Osteocyte (in vitro differentiated cells): ENCODE measurements around the gene KLHL10. TPM values are rescaled to one million over a fixed set of nuclear protein-coding genes. Genes with fewer than 3 reads are reported as not detected.

Experiments used
- DNase-seq: peaks from one replicate; pipeline ENCODE4 v3.0.0; 2021; ENCODE audit warnings: mixed read lengths; ENCODE audit not compliant: unreplicated experiment; ENCODE audit errors: extremely low spot score
- H3K27ac Mint-ChIP-seq: one replicate; pipeline ENCODE4 v1.8.0; 2021; ENCODE audit warnings: mild to moderate bottlenecking, mixed read lengths; ENCODE audit not compliant: unreplicated experiment
- H3K27me3 Mint-ChIP-seq: one replicate; pipeline ENCODE4 v1.8.0; 2021; ENCODE audit warnings: mixed read lengths; ENCODE audit not compliant: unreplicated experiment
- H3K36me3 Mint-ChIP-seq: one replicate; pipeline ENCODE4 v1.8.0; 2021; ENCODE audit warnings: mixed read lengths; ENCODE audit not compliant: unreplicated experiment
- H3K4me1 Mint-ChIP-seq: one replicate; pipeline ENCODE4 v1.8.0; 2021; ENCODE audit warnings: mixed read lengths; ENCODE audit not compliant: unreplicated experiment
- H3K4me3 Mint-ChIP-seq: one replicate; pipeline ENCODE4 v1.8.0; 2021; ENCODE audit warnings: mild to moderate bottlenecking, moderate library complexity, mixed read lengths; ENCODE audit not compliant: unreplicated experiment
- H3K9me3 Mint-ChIP-seq: one replicate; pipeline ENCODE4 v1.8.0; 2021; ENCODE audit warnings: mixed read lengths; ENCODE audit not compliant: unreplicated experiment
- CTCF ChIP-seq: fragments of 200-600 bp; sonication (generic); IDR thresholded peaks from 2 replicates; pipeline ENCODE4 v1.5.0; 2021; ENCODE audit warnings: antibody characterized with exemption, mild to moderate bottlenecking, moderate library complexity
- total RNA-seq: library from RNA; stranded (reverse); gene quantifications from 2 replicates; pipeline ENCODE4 v1.2.1, GENCODE V29; 2021

KLHL10 gene
- total RNA-seq, 1 donor from 2014 or later, result not detected

GRCh38 chr17:41892021-41892376, 54.4 kb downstream of the KLHL10 start:
- Mint-ChIP-seq H3K27ac (no peak overlapping the region), H3K9me3 (no peaks in the 10 kb centered on the region)

GRCh38 chr17:41893384-41893783, 55.8 kb downstream of the KLHL10 start:
- H3K27me3 Mint-ChIP-seq, result no peaks in the 10 kb centered on the region
- peaks cover 33% of the 10 kb centered on the region for H3K36me3 Mint-ChIP-seq
- no peak for TF ChIP-seq CTCF
- no peak overlapping the region for H3K27ac Mint-ChIP-seq
- no peaks in the 10 kb centered on the region for H3K9me3 Mint-ChIP-seq
- peaks cover 21% of the 10 kb centered on the region for H3K4me1 Mint-ChIP-seq
- no peak overlapping the region for H3K4me3 Mint-ChIP-seq
- DNase-seq, result no peak

More at GRCh38 chr17:41892021-41892376, 54.4 kb downstream of the KLHL10 start:
- peaks cover 28% of the 10 kb centered on the region for H3K36me3 Mint-ChIP-seq
- H3K4me1 Mint-ChIP-seq, result peaks cover 21% of the 10 kb centered on the region
- H3K4me3 Mint-ChIP-seq, result no peak overlapping the region
- no peak for TF ChIP-seq CTCF
- no peaks in the 10 kb centered on the region for H3K27me3 Mint-ChIP-seq
- DNase-seq, result no peak

GRCh38 chr17:41894791-41895331, 57.2 kb downstream of the KLHL10 start:
- no peaks in the 10 kb centered on the region for H3K9me3 Mint-ChIP-seq
- H3K4me3 Mint-ChIP-seq, result no peak overlapping the region
- H3K27ac Mint-ChIP-seq, result peak overlapping the region; percentile 70
- no peak for TF ChIP-seq CTCF
- DNase-seq, result no peak
- no peaks in the 10 kb centered on the region for H3K27me3 Mint-ChIP-seq
- peaks cover 45% of the 10 kb centered on the region for H3K36me3 Mint-ChIP-seq
- H3K4me1 Mint-ChIP-seq, result peaks cover 21% of the 10 kb centered on the region

GRCh38 chr17:41895617-41896016, 58.0 kb downstream of the KLHL10 start:
- Mint-ChIP-seq H3K4me1 (peaks cover 21% of the 10 kb centered on the region), H3K9me3 (no peaks in the 10 kb centered on the region), H3K36me3 (peaks cover 45% of the 10 kb centered on the region), H3K4me3 (no peak overlapping the region), H3K27ac (peak overlapping the region; percentile 70), H3K27me3 (no peaks in the 10 kb centered on the region)
- DNase-seq, result no peak
- no peak for TF ChIP-seq CTCF

DNA sequence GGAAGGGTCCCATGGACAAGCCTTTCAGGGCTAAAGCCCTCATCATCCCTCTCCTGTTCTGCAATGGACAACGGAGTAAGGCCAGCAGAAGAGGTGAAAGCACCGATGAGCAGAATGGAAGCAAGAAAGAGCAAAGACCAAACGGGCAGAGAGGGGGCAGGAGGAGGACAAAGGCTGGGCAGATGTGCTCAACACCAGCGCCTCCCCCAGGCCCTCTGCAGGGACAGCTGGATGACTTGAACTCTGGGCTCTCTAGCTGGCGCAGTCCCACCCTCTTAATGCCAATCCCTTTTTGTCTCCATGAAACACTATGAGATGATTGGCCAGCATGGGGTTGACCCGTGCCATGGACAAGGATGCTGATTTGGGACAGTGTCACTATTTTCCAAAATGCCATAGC, 59.1 kb downstream of the KLHL10 start:
- H3K27ac Mint-ChIP-seq, result no peak overlapping the region
- TF ChIP-seq CTCF, result no peak
- H3K27me3 Mint-ChIP-seq, result no peaks in the 10 kb centered on the region
- no peaks in the 10 kb centered on the region for H3K9me3 Mint-ChIP-seq
- H3K4me1 Mint-ChIP-seq, result peaks cover 21% of the 10 kb centered on the region
- DNase-seq, result no peak
- peaks cover 54% of the 10 kb centered on the region for H3K36me3 Mint-ChIP-seq
- H3K4me3 Mint-ChIP-seq, result no peak overlapping the region

Other genes with a start within 250 kb of the KLHL10 start
- 1.3 and 1.4 TPM in 2 replicates for gene KRT16, start 225.1 kb upstream of the KLHL10 start, total RNA-seq
- gene KRT17, start 213.2 kb upstream of the KLHL10 start, total RNA-seq, result 40.5 and 43.2 TPM in 2 replicates
- gene EIF1, start 148.9 kb upstream of the KLHL10 start, total RNA-seq, result 1,019 and 1,057 TPM in 2 replicates
- not detected in 2 replicates for gene GAST, start 125.5 kb upstream of the KLHL10 start, total RNA-seq
- gene HAP1, start 103.2 kb upstream of the KLHL10 start, total RNA-seq, result 0.11 and 0.24 TPM in 2 replicates
- 79.8 and 92.6 TPM in 2 replicates for gene JUP, start 51.1 kb upstream of the KLHL10 start, total RNA-seq
- 67.8 and 72.8 TPM in 2 replicates for gene P3H4, start 25.9 kb upstream of the KLHL10 start, total RNA-seq
- 408 and 426 TPM in 2 replicates for gene FKBP10, start 24.8 kb upstream of the KLHL10 start, total RNA-seq
- 58.9 and 63.6 TPM in 2 replicates for gene NT5C3B, start 1.6 kb upstream of the KLHL10 start, total RNA-seq
- 16.0 and 18.4 TPM in 2 replicates for gene KLHL11, start 27.6 kb downstream of the KLHL10 start, total RNA-seq
- 141 and 143 TPM in 2 replicates for gene ACLY, start 81.1 kb downstream of the KLHL10 start, total RNA-seq
- gene ODAD4, start 92.8 kb downstream of the KLHL10 start, total RNA-seq, result 1.9 and 2.5 TPM in 2 replicates
- 108 and 119 TPM in 2 replicates for gene CNP, start 129.0 kb downstream of the KLHL10 start, total RNA-seq
- 73.9 and 92.8 TPM in 2 replicates for gene DNAJC7, start 179.6 kb downstream of the KLHL10 start, total RNA-seq
- 48.9 and 51.3 TPM in 2 replicates for gene NKIRAS2, start 182.3 kb downstream of the KLHL10 start, total RNA-seq
- 1.3 and 1.6 TPM in 2 replicates for gene C17orf113, start 212.8 kb downstream of the KLHL10 start, total RNA-seq